HCT116 (cell line): Measurements from ENCODE around the gene ETFDH. TPM values are rescaled to one million over a fixed set of nuclear protein-coding genes. Genes with fewer than 3 reads are reported as not detected.

Experiments used
- ATAC-seq: fragments of 200-7000 bp; cut with Tn5 transposase; 2 replicates; pipeline ENCODE4 v1.9.1; 2020; ENCODE audit warnings: mild to moderate bottlenecking, moderate library complexity
- BruUV-seq: library from RNA; stranded (reverse); fragments of 400-500 nt; replicated peaks from 2 replicates; lab custom pipeline; 2021; lab: Mats Ljungman, UMichigan
- CTCF ChIA-PET: fragments of 300-600 bp; sonication (Branson Sonifier 250); formaldehyde crosslinking; loops from one replicate; lab custom pipeline; 2021; ENCODE audit warnings: antibody characterized with exemption; lab: Charles Lee
- POLR2A ChIA-PET: fragments of 300-600, 350-600 bp; sonication (Branson Sonifier 250); formaldehyde crosslinking; loops from one replicate; lab custom pipeline; 2021; ENCODE audit warnings: antibody characterized with exemption; lab: Charles Lee
- RAD21 ChIA-PET, 2 experiments: fragments of 300-600 bp; sonication (Branson Sonifier 250); formaldehyde crosslinking; loops; one replicate each; lab custom pipeline; 2023; ENCODE audit warnings: low total read pairs in 2 of 2; ENCODE audit not compliant: uncharacterized antibody in 2 of 2, unreplicated experiment in 2 of 2, low non-redundant PET in 1 of 2; lab: Charles Lee
- DNase-seq: peaks from one replicate; pipeline ENCODE4 v3.0.0-alpha.2; 2010; ENCODE audit warnings: low read depth, low spot score
- H2AFZ ChIP-seq: fragments of 200-600 bp; shearing (Covaris generic), sonication (generic); 2 replicates; pipeline ENCODE4 v1.6.1; 2017; ENCODE audit warnings: low read depth, mixed run types, mixed read lengths, antibody characterized with exemption, low read length; ENCODE audit not compliant: poor library complexity, severe bottlenecking
- H3K27ac ChIP-seq: 2 replicates; pipeline ENCODE4 v1.5.1; 2012; ENCODE audit warnings: low read depth, low read length
- H3K27me3 ChIP-seq: fragments of 200-600 bp; sonication (generic); 2 replicates; pipeline ENCODE4 v1.6.1; 2016; ENCODE audit warnings: mixed run types, low read length, mixed read lengths; ENCODE audit not compliant: insufficient read depth
- H3K36me3 ChIP-seq, 2 experiments: fragments of 200-500 bp in 1 of 2; fragments of 200-600 bp in 1 of 2; sonication (Bioruptor generic) in 1 of 2; sonication (generic) in 1 of 2; 2 replicates each; pipeline versions ENCODE4 v1.5.1 to v1.6.1; 2014 to 2016; ENCODE audit warnings: low read length in 2 of 2, inconsistent platforms in 1 of 2, mixed read lengths in 1 of 2, mixed run types in 1 of 2; ENCODE audit not compliant: insufficient read depth in 2 of 2, control insufficient read depth in 1 of 2
- H3K4me1 ChIP-seq, 2 experiments: fragments of 200-600 bp in 1 of 2; sonication (generic) in 1 of 2; 2 replicates each; pipeline versions ENCODE4 v1.5.1 to v1.6.1; 2012 to 2017; ENCODE audit warnings: low read length in 2 of 2, inconsistent platforms in 1 of 2, mild to moderate bottlenecking in 1 of 2, mixed read lengths in 1 of 2, mixed run types in 1 of 2, moderate library complexity in 1 of 2; ENCODE audit not compliant: insufficient read depth in 2 of 2, control insufficient read depth in 1 of 2
- H3K4me2 ChIP-seq: fragments of 200-600 bp; sonication (generic); 2 replicates; pipeline ENCODE4 v1.6.1; 2017; ENCODE audit warnings: mixed run types, low read length, mixed read lengths
- H3K4me3 ChIP-seq, 2 experiments: fragments of 200-600 bp in 1 of 2; sonication (generic) in 1 of 2; replicated peaks in 1 of 2; 2 replicates each; pipeline ENCODE4 v1.5.1; 2011 to 2016; ENCODE audit warnings: low read length in 2 of 2, control low read depth in 1 of 2, low read depth in 1 of 2, mild to moderate bottlenecking in 1 of 2, mixed read lengths in 1 of 2, mixed run types in 1 of 2
- H3K79me2 ChIP-seq: fragments of 200-600 bp; sonication (generic); 2 replicates; pipeline ENCODE4 v1.6.1; 2017; ENCODE audit warnings: mild to moderate bottlenecking, mixed run types, low read length, moderate library complexity, mixed read lengths; ENCODE audit not compliant: insufficient read depth
- H3K9ac ChIP-seq: fragments of 200-600 bp; sonication (generic); 2 replicates; pipeline ENCODE4 v1.6.1; 2016; ENCODE audit warnings: low read length, mixed read lengths
- H3K9me2 ChIP-seq: fragments of 200-600 bp; sonication (generic), shearing (Covaris generic); 2 replicates; pipeline ENCODE4 v1.6.1; 2017; ENCODE audit warnings: mixed run types, mild to moderate bottlenecking, moderate library complexity; ENCODE audit not compliant: insufficient read depth
- H3K9me3 ChIP-seq, 2 experiments: fragments of 200-500 bp in 1 of 2; fragments of 200-600 bp in 1 of 2; sonication (Bioruptor generic) in 1 of 2; sonication (generic) in 1 of 2; 2 replicates each; pipeline ENCODE4 v1.6.1; 2014 to 2017; ENCODE audit warnings: low read length in 2 of 2, mixed read lengths in 2 of 2, inconsistent platforms in 1 of 2, low read depth in 1 of 2, mild to moderate bottlenecking in 1 of 2, mixed run types in 1 of 2, moderate library complexity in 1 of 2; ENCODE audit not compliant: control insufficient read depth in 1 of 2, insufficient read depth in 1 of 2
- H4K20me1 ChIP-seq: fragments of 200-600 bp; sonication (generic), shearing (Covaris generic); 2 replicates; pipeline ENCODE4 v1.6.1; 2017; ENCODE audit warnings: mixed run types, mild to moderate bottlenecking, moderate library complexity; ENCODE audit not compliant: insufficient read depth
- CBX3 ChIP-seq: IDR thresholded peaks from 2 replicates; pipeline ENCODE4 v1.6.1; 2012; ENCODE audit warnings: low read depth
- CEBPB ChIP-seq: IDR thresholded peaks from 2 replicates; pipeline ENCODE4 v1.6.1; 2012; ENCODE audit warnings: low read depth
- CTCF ChIP-seq, 3 experiments: fragments of 200-600 bp in 1 of 3; sonication (generic) in 1 of 3; IDR thresholded peaks in 2 of 3; conservative IDR thresholded peaks in 1 of 3; 2 replicates each; pipeline ENCODE4 v1.5.1; 2012 to 2017; ENCODE audit warnings: low read depth in 2 of 3, low read length in 2 of 3, antibody characterized with exemption in 1 of 3, borderline replicate concordance in 1 of 3, control low read depth in 1 of 3, mild to moderate bottlenecking in 1 of 3, mixed read lengths in 1 of 3, mixed run types in 1 of 3, moderate library complexity in 1 of 3; ENCODE audit not compliant: insufficient read depth in 1 of 3
- EGR1 ChIP-seq: IDR thresholded peaks from 2 replicates; pipeline ENCODE4 v1.6.1; 2012; ENCODE audit warnings: low read depth
- ELF1 ChIP-seq: IDR thresholded peaks from 2 replicates; pipeline ENCODE4 v1.6.1; 2012; ENCODE audit warnings: low read depth, borderline replicate concordance
- EZH2 ChIP-seq: fragments of 200-600 bp; sonication (generic); IDR thresholded peaks from 2 replicates; pipeline ENCODE4 v1.6.1; 2017; ENCODE audit warnings: antibody characterized with exemption, mixed run types
- FOSL1 ChIP-seq: IDR thresholded peaks from 2 replicates; pipeline ENCODE4 v1.6.1; 2012; ENCODE audit warnings: low read depth
- JUND ChIP-seq: IDR thresholded peaks from 2 replicates; pipeline ENCODE4 v1.6.1; 2012
- POLR2A ChIP-seq: IDR thresholded peaks from 2 replicates; pipeline ENCODE4 v1.7.0; 2011; ENCODE audit warnings: borderline replicate concordance; ENCODE audit not compliant: insufficient read depth, insufficient read length; ENCODE audit errors: extremely low read depth
- POLR2AphosphoS5 ChIP-seq: IDR thresholded peaks from 2 replicates; pipeline ENCODE4 v1.6.1; 2011; ENCODE audit warnings: mild to moderate bottlenecking, low read depth, low read length, moderate library complexity
- RAD21 ChIP-seq: IDR thresholded peaks from 2 replicates; pipeline ENCODE4 v1.6.1; 2012; ENCODE audit warnings: low read depth, mild to moderate bottlenecking
- REST ChIP-seq: IDR thresholded peaks from 2 replicates; pipeline ENCODE4 v1.6.1; 2012; ENCODE audit warnings: low read depth
- SP1 ChIP-seq: IDR thresholded peaks from 2 replicates; pipeline ENCODE4 v1.6.1; 2012; ENCODE audit warnings: low read depth
- YY1 ChIP-seq: IDR thresholded peaks from 2 replicates; pipeline ENCODE4 v1.6.1; 2011; ENCODE audit warnings: low read length, low read depth, moderate library complexity, mild to moderate bottlenecking; ENCODE audit not compliant: insufficient replicate concordance; ENCODE audit errors: extremely low read depth
- ZBTB33 ChIP-seq: IDR thresholded peaks from 2 replicates; pipeline ENCODE4 v1.6.1; 2011; ENCODE audit warnings: mild to moderate bottlenecking, low read length, moderate library complexity; ENCODE audit not compliant: insufficient replicate concordance; ENCODE audit errors: extremely low read depth
- ZFX ChIP-seq: fragments of 450-650 bp; IDR thresholded peaks from 2 replicates; pipeline ENCODE4 v1.6.1; 2017
- ZNF274 ChIP-seq: fragments of 200-500 bp; sonication (Bioruptor generic); IDR thresholded peaks from 2 replicates; pipeline ENCODE4 v1.6.1; 2014; ENCODE audit warnings: mild to moderate bottlenecking, low read depth, low read length, inconsistent platforms
- intact Hi-C: fragments of 100-400 bp; cut with micrococcal nuclease; formaldehyde crosslinking; loops from 2 replicates; pipeline ENCODE4 v1.10.0; 2022
- total RNA-seq: library from RNA; stranded (reverse); gene quantifications from one replicate; pipeline ENCODE4 v1.2.1, GENCODE V29; 2021; ENCODE audit not compliant: unreplicated experiment
- TF ChIP-seq, protein P1 (sequence below): IDR thresholded peaks from 2 replicates; pipeline ENCODE4 v1.6.1; 2012

The ETFDH gene
- total RNA-seq, 1 experiment from 2014 or later, result 22.2 TPM

- no peaks in the 10 kb centered on the region for H4K20me1 ChIP-seq
- H3K9ac ChIP-seq, result no peak overlapping the region
- no peak overlapping the region for H3K27ac ChIP-seq
- CTCF ChIA-PET, result interaction anchor here (0.8 to 1.4 kb wide), 4 partner anchors 9 to 370 kb away, joined by 3 to 4 read pairs (median 4); no protein-coding TSS in a partner anchor
- H3K4me3 ChIP-seq, result no peak overlapping the region
- no peaks in the 10 kb centered on the region for H3K9me2 ChIP-seq
- no peak for DNase-seq
- BruUV-seq, result no TSS peak
- no peaks in the 10 kb centered on the region for H3K79me2 ChIP-seq
- H2AFZ ChIP-seq, result no peak overlapping the region
- intact Hi-C loops, result loop anchor here (1.0 to 10.0 kb wide), 4 partner anchors 128 to 633 kb away; no protein-coding TSS in a partner anchor
- RAD21 ChIA-PET, result no interaction called here
- ATAC-seq, result no peak
- H3K4me2 ChIP-seq, result no peak overlapping the region
- H3K4me1 ChIP-seq, result no peaks in the 10 kb centered on the region
- H3K27me3 ChIP-seq, result no peaks in the 10 kb centered on the region
- POLR2A ChIA-PET, result no interaction called here
- no peaks in the 10 kb centered on the region for H3K9me3 ChIP-seq
- TF ChIP-seq RAD21, result no peak
- no peak for TF ChIP-seq SP1
- TF ChIP-seq, protein P1, sequence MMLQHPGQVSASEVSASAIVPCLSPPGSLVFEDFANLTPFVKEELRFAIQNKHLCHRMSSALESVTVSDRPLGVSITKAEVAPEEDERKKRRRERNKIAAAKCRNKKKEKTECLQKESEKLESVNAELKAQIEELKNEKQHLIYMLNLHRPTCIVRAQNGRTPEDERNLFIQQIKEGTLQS, result no peak
- no peak for TF ChIP-seq CTCF (IDR thresholded peaks at IDR 0.05 in 2 of 3, conservative IDR thresholded peaks at IDR 0.05 in 1 of 3; ENCODE audit: borderline replicate concordance in 1 of 3, insufficient read depth in 1 of 3, low read depth in 2 of 3, low read length in 2 of 3)
- no peak for TF ChIP-seq CBX3
- TF ChIP-seq EGR1, result no peak
- TF ChIP-seq CEBPB, result no peak
- TF ChIP-seq ELF1, result no peak
- no peak for TF ChIP-seq ZNF274
- TF ChIP-seq JUND, result no peak
- TF ChIP-seq POLR2A, result no peak
- no peak for TF ChIP-seq REST
- TF ChIP-seq POLR2AphosphoS5, result no peak
- TF ChIP-seq YY1, result no peak
- no peak for TF ChIP-seq EZH2
- no peak for TF ChIP-seq ZBTB33
- TF ChIP-seq ZFX, result no peak
- TF ChIP-seq FOSL1, result no peak
- no peaks in the 10 kb centered on the region for H3K36me3 ChIP-seq
These were observed 46.6 kb upstream of the ETFDH start for GRCh38 chr4:158625544-158625943.
